GM19238 (cell line): ENCODE data around the gene CHIA.
"Not testable (repeated sequence)": the region's sequence is repeated elsewhere in the genome, so short reads cannot be mapped to it uniquely, and the experiment has no call there.

Experiments used
- DNase-seq: peaks from one replicate; pipeline ENCODE4 v3.0.0; 2011; ENCODE audit warnings: low spot score; ENCODE audit not compliant: insufficient read length

The CHIA gene

GRCh38 chr1:111285879-111286278, 4.8 kb upstream of the CHIA start:
- no peak for DNase-seq

DNA sequence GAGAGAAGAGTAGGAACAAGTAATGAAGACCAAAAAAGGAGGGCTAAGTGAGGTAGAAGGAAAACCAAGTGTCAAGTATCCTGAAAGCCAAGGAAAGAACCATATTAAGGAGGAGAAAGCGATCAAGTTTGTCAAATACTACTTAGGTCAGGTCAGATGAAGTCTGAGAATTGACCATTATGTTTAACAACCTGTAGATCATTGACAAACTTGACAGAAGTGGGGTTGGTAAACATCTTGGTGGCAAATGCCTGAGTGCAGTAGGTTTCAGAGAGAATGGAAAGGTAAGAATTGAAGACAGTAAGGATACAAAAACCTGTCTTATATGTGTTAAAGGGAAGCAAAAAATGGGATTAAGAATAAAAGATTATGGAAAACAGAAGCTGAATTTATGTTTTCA, 3.7 kb upstream of the CHIA start:
- no peak for DNase-seq

DNA sequence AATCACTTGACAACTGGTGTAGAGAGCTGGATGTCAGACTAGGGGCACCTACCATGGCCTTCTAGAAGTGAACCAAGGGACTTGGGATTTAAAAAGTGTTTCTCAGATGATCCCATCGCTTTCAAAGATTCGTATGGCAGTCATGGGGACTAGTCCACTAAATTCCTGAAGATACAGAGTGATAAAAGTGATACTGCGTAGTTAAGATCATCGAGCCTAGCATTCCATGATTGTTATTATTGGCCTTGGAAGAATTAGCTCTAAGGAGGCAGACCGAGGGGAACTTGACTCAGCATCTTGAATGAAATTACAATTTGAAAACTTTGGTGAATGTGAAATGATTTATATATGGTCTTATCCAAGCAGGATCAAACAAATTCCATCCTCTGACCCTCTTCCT, 1.3 kb upstream of the CHIA start:
- DNase-seq = no peak

GRCh38 chr1:111290104-111290503, 547 bp upstream of the CHIA start:
- no peak for DNase-seq

DNA sequence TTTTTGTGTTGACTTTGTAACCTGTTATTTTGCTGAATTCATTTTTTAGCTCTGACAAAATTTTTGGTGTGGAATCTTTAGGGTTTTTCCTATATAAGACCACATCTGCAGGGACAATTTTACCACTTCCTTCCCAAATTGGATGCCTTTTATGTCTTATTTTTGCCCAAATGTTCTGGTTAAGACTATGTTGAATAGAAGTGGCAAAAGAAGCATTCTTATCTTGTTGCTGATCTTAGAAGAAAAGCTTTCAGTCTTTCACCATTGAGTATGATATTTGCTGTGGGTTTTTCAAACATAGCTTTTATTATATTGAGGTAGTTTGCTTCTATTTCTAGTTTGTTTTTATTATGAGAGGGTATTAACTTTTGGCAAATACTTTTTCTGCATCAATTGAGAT, 3.7 kb downstream of the CHIA start:
- no peak for DNase-seq

GRCh38 chr1:111302374-111302773, 11.7 kb downstream of the CHIA start:
- DNase-seq = no peak

- DNase-seq = no peak
These were observed 19.0 kb downstream of the CHIA start for GRCh38 chr1:111309690-111310089.

DNA sequence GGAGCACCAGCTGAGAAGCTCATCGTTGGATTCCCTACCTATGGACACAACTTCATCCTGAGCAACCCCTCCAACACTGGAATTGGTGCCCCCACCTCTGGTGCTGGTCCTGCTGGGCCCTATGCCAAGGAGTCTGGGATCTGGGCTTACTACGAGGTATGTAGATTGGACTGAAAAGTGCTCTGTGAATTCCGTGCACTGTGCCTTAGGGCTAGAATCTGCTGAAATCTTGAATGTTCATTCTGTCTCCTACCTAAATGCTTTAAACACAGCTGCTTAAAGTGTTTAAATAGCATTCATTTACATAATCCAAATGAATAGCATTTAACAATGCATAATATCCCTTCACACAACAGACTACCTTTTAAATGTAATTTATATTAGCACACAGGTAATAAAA, 27.9 kb downstream of the CHIA start:
- no peak for DNase-seq

DNA sequence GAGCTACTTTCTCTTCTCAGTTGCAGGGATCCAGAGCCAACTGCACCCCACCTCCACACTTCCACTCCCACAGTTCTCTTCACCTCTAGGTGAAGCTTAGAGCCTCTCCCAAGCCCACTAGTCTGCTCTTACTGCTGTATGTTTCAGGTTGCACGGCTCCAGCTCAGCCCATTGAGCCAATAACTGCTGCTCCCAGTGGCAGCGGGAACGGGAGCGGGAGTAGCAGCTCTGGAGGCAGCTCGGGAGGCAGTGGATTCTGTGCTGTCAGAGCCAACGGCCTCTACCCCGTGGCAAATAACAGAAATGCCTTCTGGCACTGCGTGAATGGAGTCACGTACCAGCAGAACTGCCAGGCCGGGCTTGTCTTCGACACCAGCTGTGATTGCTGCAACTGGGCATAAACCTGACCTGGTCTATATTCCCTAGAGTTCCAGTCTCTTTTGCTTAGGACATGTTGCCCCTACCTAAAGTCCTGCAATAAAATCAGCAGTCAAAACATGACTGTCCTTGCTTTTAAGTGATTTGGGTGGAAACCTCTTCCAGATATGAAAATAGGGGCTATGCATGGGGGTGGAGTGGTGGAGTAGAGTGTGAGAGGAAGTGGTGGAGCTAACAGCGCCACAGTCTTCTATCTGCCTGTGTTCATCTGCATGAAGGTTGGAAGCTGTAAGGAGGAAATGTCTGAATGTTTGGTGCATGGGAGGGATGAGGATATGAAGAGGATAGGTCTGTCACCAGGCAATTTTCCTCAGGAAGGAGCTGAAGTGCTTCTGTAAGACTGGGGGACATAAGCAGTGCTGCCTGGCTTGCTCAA, 29.6 kb downstream of the CHIA start:
- no peak for DNase-seq

DNA sequence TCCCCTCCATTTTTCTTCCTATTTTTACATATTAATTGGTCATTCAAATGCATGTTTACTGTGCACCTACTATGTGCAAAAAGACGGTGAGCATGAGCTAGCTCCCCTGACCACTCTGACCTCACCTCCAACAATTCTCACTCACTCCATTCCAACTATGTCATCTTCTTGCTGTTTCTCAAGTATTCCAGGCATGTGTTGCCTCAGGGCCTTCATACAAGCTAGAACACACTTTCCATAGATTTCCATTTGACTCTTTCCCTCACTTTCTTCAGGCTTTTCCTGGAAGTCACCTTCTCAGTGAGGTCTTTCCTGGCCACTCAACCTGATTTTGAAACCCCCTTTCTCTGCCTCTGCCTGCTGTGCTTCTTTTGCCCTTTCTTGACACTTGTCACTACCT, 32.6 kb downstream of the CHIA start:
- no peak for DNase-seq

- DNase-seq = no peak
These were observed 41.5 kb downstream of the CHIA start for GRCh38 chr1:111332190-111332589.

DNA sequence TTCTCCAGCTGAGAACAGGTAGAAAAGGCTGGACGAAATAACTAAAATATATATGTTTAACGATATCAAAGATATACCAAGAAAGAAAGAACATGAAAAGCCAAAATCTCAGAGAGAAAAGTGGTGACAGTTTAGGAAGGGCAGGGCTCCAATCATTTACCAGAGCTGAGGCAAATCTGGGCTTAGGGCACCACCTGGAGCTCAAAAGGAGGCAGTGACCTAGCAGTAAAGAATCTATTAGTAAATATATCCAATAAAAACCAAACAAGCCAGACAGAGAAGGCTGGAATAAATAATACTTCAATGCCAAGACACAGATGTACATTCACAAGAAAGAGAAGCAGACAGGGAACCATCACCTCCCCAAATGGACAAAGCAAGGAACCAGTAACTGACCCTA, 43.5 kb downstream of the CHIA start:
- DNase-seq = peak; percentile 25

GRCh38 chr1:111335214-111335877, 44.7 kb downstream of the CHIA start:
- DNase-seq = not testable (repeated sequence)

DNA sequence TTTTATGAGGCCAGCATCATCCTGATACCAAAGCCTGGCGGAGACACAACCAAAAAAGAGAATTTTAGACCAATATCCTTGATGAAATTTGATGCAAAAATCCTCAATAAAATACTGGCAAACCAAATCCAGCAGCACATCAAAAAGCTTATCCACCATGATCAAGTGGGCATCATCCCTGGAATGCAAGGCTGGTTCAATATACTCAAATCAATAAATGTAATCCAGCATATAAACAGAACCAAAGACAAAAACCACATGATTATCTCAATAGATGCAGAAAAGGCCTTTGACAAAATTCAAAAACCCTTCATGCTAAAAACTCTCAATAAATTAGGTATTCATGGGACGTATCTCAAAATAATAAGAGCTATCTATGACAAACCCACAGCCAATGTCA, 48.2 kb downstream of the CHIA start:
- DNase-seq = not testable (repeated sequence)

DNA sequence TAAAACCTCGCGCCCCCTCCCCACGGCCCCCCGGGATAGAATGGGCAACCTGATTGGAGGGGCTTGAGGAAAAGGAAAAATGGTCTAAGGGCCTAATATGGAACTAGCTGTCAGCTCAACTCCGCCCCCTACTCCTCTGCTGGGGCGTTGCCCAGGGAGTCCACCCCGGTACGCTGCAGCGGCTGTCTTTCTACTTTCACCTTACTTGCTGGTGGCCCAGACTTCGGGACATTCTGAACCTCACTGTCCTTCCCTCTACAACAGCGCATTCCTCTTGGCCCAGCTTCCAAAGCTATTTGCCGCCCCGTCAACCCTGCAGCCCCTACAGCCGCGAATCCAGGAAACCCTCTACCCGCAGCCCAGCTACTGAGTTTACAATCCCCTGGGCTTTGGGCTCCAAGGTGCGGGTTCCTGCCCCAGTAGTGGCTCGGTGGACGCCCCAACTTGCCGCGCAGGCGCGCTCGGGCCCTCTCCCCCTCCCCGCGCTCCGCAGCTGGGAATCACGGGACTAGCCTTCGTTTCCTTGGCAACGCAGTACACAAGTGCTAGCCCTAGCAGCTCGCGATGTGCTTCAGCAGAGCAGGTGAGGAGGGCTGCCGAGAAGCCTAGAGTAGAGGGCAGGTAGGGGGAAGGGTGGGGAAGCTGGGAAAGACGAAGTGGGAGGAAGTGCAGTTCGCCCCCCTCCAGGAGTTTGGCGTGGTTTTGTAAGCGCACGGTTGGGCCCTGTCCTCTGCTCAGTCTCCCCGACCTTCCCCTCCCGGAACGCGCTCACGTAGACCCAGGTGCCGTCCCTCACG, 55.6 kb downstream of the CHIA start:
- DNase-seq = peak; percentile 89

GRCh38 chr1:111347026-111347425, 56.4 kb downstream of the CHIA start:
- DNase-seq = no peak

DNA sequence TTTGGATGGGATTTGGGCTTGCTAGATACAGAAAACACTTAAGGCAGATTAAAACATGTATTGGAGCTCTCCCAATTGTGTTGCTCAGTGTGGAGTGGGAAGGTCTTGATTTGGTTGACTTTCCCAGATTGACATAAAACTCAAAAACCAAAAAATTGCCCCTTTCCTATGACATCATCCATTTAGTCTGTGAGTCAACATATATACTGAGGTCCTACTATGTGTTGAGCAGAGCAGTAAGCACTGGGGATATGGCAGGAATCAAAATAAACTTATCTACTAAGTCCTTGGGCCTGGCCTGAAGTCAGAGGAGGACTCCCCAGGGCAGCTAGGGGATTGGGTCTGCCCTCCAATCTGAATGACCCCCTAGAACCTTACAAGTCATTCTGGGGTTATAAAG, 61.0 kb downstream of the CHIA start:
- no peak for DNase-seq

DNA sequence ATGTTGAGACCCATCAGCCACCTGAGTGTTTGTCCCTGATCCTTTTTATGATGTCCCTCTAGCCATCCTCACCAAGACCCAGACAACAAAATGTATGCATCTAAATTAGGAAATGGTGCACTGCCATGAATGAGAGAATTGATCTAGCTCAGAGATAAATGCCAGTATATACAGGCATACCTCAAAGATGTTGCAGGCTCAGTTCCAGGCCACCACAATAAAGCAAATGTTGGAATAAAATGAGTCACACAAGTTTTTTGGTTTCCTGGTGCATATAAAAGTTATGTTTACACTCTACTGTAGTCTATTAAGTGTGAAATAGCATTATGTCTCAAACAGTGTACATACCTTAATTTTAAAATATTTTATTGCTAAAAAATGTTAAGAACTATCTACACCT, 63.9 kb downstream of the CHIA start:
- no peak for DNase-seq

DNA sequence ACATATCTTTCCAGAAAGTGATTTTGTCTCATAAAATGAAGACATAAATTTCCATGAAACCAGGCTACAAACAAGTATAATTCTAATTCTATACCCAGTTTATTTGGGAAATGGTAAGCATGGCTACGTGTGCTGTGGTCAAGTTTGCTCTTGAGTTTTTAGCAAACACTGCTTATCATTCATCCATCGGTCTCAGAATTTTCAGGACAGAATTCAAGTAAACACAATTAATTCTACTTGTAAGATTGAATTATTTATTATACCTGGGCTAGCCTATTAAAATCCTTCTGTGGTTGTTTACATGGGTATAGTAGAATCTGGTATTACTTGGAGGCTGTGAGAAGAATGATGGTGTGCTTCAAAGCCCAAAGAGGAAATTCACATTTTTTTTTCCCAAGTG, 68.3 kb downstream of the CHIA start:
- no peak for DNase-seq

DNA sequence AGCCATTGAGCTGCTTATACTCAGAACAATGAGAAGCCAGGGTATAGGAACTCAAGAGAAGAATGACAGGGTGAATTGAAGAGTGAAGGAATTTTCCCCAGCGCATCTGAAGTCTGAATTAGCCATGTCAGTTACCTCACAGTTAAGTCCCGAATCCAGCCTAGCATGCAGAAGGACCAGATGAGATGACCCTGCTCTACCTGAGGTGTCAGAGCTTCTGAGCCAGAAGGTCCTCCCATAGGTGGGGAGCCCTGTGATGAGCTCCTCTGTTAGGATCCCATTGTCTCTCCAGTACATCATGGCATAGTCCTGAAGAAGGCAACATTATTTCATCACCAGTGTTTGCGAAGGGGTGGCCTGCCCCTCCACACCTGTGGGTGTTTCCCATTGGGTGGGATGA, 68.7 kb downstream of the CHIA start:
- DNase-seq = no peak

DNA sequence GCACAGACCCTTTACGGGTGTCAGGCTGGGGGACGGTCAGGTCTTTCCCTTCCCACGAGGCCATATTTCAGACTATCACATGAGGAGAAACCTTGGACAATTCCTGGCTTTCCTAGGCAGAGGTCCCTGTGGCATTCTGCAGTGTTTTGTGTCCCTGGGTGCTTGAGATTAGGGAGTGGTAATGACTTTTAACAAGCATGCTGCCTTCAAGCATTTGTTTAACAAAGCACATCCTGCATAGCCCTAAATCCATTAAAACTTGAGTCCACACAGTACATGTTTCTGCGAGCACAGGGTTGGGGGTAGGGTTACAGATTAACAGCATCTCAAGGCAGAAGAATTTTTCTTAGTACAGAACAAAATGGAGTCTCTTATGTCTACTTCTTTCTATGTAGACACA, 69.6 kb downstream of the CHIA start:
- not testable (repeated sequence) for DNase-seq

- no peak for DNase-seq
These were observed 71.1 kb downstream of the CHIA start for GRCh38 chr1:111361761-111362160.
